Activated gamma-delta T cell treated with anti-CD3 and anti-CD28 coated beads, Interleukin-2, amount 50 U/mL, for 16 hours (primary cell): ENCODE results near the gene TTLL11.

Source experiments
- DNase-seq: peaks from one replicate; pipeline ENCODE4 v3.0.0-alpha.2; 2020; ENCODE audit warnings: low read depth

The TTLL11 gene

GRCh38 chr9:121783111-121783510 lies 310.0 kb downstream of the TTLL11 start:
- DNase-seq, result no peak

- DNase-seq, result no peak
These were observed 310.5 kb downstream of the TTLL11 start for GRCh38 chr9:121782514-121783110.

GRCh38 chr9:121781701-121782464 lies 311.2 kb downstream of the TTLL11 start:
- DNase-seq, result no peak

GRCh38 chr9:121781145-121781548 lies 312.0 kb downstream of the TTLL11 start:
- no peak for DNase-seq

DNA sequence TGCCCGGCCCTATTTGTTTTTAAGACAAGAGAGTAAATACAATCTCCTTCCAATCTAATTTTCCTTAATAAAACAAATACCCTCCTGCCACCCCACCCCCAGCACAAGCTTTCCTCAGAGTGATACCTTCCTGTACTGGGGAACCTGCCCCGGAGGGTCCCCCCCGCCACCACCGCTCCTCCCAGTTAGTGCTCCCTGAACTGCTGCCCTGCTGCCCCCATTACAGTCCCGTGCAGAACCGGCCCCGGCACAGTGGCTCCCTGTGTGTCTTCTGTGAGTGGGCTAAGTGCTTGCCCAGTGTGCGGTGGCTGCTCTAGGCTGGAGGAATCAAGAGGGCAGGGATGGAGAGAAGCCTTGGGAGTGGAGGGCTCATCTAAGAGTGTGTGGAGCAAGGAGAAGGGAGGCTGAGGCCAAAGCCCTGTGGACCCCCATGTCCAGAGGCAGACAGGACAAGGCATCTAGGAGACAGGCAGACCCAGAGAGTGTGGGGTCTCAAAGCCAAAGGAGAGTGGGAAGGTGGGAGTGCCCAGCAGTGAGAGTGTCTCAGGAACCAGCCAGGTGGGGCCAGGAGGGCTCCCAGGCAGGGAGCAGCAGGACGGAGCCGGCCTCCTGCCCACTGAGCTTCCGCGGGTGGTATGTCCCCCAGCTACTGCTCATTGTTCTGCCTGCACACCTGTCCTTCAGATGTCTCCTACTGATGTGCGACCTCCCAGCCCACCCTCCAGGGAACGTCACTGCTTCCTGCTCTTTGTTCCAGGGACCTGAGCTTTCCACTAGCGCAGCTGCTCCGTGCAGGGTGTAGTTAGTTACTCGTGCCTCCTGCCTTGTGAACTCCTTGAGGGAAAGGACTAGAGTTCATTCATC lies 312.7 kb downstream of the TTLL11 start:
- DNase-seq, result no peak

DNA sequence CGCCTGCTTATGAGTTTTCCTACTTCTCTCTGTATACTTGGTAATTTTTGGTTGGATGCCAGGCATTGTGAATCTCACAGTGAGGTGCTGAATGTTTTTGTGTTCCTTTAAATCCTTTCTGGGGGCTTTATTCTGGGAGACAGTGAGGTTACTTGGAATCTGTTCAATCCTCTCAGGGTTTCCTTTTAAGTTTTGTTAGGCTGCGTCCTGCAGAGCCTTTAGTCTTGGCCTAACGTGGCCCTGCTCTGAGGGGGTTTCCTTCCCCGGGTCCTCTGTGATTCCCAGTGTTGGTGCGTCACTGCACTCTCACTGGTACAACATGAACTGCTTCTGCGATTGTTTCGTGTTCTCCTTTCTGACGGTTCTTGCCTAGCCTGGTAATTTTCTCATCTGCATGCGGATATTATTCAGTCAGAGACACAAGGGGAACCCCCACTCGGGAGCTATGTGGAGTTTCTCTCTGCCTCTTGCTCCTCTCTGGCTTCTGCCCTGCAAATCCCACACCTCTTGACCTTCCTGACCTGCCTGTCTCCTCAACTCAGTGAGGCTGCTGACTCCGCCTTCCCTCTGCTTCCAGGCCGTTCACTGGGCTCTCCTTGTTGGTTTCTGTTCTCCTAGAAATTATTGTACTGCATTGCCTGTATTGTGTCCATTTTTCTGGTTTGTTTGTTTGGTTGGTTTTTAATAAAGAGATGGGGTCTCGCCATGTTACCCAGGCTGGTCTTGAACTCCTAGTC lies 313.6 kb downstream of the TTLL11 start:
- DNase-seq, result no peak

DNA sequence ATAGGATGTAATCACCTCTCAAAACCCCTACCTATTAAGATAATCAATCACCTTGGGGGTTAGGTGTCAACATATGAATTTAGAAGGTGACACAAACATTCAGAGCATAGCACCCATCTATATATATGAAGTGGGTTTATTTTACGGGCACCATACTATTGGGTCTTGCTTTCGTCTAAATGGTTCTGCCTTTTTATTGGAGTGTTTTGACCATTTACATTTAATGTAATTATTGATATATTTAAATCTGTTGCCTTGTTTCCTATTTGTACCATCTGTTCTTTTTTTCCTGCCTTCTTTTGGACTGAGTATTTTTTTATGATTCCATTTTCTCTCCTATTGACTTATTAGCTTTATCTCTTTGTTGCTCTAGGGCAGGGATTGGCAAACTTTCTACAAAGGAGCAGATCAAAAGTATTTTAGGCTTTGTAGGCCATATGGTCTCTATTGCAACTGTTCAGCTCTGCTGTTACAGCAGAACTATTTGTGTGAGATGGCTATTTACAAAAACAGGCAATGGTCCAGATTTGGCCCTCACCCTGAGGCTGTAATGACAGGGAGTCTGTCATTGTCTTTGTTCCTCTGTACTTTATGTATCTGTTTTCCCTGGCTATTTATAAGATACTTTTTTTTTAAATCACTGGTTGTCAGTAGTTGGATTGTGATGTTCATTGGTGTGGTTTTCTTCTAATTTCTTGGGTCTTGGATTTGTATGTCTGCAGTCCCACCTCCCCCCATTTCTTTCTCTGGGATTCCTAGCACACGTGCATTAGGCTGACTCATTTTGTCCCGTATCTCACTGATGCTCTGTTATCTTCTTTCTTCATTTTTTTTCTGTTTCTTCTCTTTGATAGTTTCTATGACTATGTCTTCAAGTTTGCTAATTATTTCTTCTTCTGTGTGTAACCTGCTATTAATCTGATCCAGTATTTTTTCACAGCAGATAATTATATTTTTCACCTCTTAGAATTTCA lies 314.6 kb downstream of the TTLL11 start:
- DNase-seq, result no peak

DNA sequence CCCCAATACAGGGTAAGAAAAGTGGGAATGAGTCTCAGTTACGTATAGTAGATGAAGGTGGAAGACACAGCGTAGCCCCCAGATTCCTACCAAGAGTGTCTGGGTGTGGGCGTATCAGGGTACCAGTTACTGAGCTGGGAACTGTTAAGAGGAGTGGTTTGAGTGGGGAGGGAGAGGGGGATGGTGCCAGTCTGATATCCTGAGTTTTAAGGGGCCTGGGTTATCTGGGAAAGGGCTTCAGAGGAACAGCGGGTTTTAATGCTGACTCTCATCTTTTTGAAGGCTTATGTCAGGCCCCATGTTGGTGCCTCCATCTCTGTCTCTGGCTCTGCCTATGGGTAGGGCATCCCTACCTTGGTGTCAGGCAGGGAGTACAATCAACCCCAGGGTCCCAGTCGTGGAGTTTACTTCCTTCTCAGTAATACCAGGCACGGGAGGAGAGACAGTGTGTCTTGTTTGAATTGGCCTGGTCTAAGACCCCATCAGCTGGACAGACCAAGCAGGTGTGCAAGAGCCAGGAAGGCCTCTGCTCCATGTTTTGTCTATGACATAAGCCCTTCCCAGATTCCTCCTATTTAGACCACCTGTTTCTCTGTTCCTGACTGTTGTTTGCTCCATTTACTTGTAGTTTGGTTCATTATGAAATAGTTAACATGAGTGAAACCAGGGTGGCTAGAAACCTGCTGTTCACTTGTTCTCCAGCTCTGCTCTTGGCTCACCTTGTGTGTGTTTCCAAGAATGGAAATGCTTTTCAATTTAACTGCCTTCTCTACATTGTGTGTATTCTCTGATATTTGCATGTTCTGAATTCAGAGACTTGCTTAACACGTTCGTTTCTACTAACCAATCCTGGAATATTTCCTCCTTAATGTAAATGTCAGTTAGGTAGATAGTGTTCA lies 316.1 kb downstream of the TTLL11 start:
- DNase-seq, result no peak

GRCh38 chr9:121776001-121776738 lies 316.9 kb downstream of the TTLL11 start:
- DNase-seq, result no peak

- no peak for DNase-seq
These were observed 318.1 kb downstream of the TTLL11 start for GRCh38 chr9:121774715-121775613.

DNA sequence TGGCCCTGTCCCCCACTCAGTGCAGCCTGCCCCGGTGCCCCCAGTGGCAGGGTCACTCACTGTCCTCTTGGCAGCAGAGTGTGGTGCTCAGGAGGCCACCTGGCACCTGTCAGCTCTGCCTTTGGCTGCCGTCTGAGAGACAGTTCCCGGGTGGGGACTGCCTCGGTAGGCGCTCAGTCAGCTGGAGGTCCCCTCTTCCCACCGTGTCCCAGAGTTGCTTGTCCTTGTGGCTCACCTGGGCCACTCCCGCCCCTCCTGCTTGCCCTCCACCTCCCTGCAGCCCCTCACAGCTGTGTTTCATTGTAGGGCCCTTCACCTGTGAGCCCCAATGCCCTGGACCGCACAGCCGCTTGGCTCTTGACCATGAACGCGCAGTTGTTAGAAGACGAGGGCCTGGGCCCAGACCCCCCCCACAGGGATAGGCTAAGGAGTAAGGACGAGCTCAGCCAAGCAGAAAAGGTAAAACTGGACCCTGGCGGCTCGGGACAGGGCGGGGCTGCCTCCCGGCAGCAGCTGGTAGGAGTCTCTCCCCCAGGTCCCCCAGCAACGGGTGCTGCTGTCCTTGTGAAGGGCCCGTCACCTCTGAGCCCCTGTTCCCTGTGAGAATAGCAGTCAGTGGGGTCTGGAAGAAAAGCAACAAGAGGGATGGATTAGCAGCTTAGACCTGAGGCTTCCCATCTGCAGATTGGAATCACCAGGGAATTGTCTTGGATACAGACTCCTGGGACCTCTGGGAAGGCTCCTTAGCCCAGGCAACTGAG lies 319.0 kb downstream of the TTLL11 start:
- DNase-seq, result no peak

- DNase-seq, result no peak
These were observed 319.7 kb downstream of the TTLL11 start for GRCh38 chr9:121773286-121773953.

DNA sequence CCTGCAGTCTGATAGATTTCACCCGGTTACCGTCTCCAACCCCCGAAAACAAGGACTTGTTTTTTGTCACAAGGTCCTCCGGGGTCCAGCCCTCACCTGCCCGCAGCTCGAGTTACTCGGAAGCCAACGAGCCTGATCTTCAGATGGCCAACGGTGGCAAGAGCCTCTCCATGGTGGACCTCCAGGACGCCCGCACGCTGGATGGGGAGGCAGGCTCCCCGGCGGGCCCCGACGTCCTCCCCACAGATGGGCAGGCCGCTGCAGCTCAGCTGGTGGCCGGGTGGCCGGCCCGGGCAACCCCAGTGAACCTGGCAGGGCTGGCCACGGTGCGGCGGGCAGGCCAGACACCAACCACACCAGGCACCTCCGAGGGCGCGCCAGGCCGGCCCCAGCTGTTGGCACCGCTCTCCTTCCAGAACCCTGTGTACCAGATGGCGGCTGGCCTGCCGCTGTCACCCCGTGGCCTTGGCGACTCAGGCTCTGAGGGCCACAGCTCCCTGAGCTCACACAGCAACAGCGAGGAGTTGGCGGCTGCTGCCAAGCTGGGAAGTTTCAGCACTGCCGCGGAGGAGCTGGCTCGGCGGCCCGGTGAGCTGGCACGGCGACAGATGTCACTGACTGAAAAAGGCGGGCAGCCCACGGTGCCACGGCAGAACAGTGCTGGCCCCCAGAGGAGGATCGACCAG lies 320.4 kb downstream of the TTLL11 start:
- DNase-seq, result no peak
